ENCODE measurements around the gene PPP1R14D. TPM values are rescaled to one million over a fixed set of nuclear protein-coding genes. Genes with fewer than 3 reads are reported as not detected.
A peak's percentile ranks its signal among the peaks of the same experiment; 100 is the strongest.
"Not testable (repeated sequence)": the region's sequence is repeated elsewhere in the genome, so short reads cannot be mapped to it uniquely, and the experiment has no call there.

Gene PPP1R14D, protein sequence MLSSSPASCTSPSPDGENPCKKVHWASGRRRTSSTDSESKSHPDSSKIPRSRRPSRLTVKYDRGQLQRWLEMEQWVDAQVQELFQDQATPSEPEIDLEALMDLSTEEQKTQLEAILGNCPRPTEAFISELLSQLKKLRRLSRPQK
- total RNA-seq, result not detected

DNA sequence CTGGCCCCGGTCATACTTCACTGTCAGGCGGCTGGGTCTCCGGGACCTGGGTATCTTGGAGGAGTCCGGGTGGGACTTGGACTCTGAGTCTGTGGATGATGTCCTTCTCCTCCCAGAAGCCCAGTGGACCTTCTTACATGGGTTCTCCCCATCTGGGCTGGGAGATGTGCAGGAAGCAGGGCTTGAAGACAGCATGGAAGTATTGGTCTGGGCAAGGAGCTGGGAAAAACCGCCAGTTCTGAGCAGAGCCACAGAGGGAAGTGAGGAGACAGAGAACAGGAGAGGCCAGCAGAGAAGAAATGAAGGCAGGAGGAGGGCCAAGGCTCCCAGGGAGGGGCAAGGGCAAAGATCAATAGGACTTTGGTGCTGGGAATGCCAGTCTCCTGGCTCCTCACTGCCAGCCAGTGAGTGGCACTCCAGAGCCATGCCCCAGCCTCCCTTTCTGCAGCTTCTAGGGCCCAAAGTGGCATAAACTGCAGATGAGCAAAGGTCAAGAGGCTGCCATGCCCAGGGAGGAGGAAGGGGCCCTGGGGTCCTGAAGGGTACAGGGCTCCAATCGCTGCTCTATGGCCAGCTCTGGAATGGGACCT is at the start of gene PPP1R14D:
PPP1R14D (minus strand) TSS at position 262 of the 590 bp plus-strand sequence; CDS start at position 195, 67 bp downstream.
- Histone ChIP-seq H3K4me3 (no peak within 1 kb of the TSS), H3K27ac (no peak within 1 kb of the TSS), H3K4me1 (replicated peaks in 1 of 2) (no peaks in the 10 kb centered on the region)
- in situ Hi-C loops (cut with MboI; ENCODE audit: low pct_unique_long_range_greater_than_20kb in 2 of 9, low sequenced_read_pairs in 9 of 9, unreplicated experiment in 9 of 9), result no loop called here
- 80 to 96% (median 84%) methylated on average over 2 to 4 of the region's 6 CpGs; no CpG with 5 or more reads in 7 of the 10 experiments for WGBS, 10 experiments
- no peak for ATAC-seq (replicated peaks in 6 of 8)

DNA sequence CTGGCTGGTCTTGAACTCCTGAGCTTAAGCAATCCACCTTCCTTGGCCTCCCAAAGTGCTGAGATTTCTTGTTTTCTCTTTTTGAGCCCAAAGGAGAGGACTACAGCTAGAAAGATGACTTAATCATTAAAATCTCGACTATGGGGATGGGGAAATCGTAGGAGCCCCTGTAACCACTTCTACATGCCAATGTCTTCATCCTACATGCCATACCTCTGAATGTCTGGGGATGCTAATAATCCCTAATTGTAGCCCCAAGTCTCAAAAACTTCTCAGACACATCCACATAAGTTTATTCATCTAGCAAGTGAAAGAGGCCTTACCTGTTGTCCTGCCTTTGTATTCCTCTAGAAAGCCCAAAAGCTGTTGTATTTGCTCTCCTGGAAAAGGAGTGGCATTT is 49.2 kb upstream of the PPP1R14D start:
- Histone ChIP-seq H3K27ac (no peak overlapping the region), H3K4me3 (no peak overlapping the region), H3K4me1 (replicated peaks in 1 of 2) (no peaks in the 10 kb centered on the region)
- in situ Hi-C loops (cut with MboI; ENCODE audit: low pct_unique_long_range_greater_than_20kb in 2 of 9, low sequenced_read_pairs in 9 of 9, unreplicated experiment in 9 of 9), result no loop called here
- 33 to 82% (median 45%) methylated on average over 1 to 2 of the region's 2 CpGs; no CpG with 5 or more reads in 4 of the 10 experiments for WGBS, 10 experiments
- ATAC-seq (replicated peaks in 6 of 8), result no peak

DNA sequence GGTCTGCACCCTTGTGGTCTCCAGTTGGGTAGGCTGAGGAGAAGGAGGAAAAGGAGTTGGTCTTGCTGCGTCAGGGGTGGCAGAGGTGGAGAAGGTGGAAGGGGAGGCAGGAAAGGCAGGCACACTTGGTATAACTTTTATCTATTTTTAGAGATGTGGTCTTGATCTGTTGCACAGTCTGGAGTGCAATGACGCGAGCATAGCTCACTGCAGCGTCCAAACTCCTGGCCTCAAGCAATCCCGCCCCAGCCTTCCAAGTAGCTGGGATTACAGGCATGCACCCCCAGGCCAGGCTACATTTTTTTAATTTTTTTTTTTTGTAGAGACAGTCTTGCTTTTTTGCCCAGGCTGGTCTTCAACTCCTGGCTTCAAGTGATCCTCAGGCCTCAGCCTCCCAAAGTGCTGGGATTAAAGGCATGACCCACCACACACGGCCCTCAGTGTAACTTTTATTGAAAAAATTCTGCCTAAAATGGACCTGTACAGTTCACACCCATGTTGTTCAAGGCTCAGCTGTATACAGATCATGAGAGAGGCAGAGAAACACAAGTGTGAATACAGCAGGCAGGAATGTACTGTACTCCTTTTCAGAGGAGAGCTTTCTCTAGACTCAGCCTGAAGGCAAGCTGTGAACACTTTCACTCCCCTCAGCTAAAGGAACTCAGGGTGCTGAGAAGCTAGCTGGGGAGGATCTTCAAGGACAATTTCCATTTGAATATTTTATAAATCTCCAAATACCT is 47.7 kb upstream of the PPP1R14D start:
- Histone ChIP-seq H3K4me1 (replicated peaks in 1 of 2) (no peaks in the 10 kb centered on the region), H3K27ac (no peak overlapping the region), H3K4me3 (no peak overlapping the region)
- no peak for ATAC-seq (replicated peaks in 6 of 8)
- in situ Hi-C loops (cut with MboI; ENCODE audit: low pct_unique_long_range_greater_than_20kb in 2 of 9, low sequenced_read_pairs in 9 of 9, unreplicated experiment in 9 of 9), result no loop called here
- 57 to 100% (median 86%) methylated on average over 1 to 5 of the region's 6 CpGs; no CpG with 5 or more reads in 2 of the 10 experiments for WGBS, 10 experiments

DNA sequence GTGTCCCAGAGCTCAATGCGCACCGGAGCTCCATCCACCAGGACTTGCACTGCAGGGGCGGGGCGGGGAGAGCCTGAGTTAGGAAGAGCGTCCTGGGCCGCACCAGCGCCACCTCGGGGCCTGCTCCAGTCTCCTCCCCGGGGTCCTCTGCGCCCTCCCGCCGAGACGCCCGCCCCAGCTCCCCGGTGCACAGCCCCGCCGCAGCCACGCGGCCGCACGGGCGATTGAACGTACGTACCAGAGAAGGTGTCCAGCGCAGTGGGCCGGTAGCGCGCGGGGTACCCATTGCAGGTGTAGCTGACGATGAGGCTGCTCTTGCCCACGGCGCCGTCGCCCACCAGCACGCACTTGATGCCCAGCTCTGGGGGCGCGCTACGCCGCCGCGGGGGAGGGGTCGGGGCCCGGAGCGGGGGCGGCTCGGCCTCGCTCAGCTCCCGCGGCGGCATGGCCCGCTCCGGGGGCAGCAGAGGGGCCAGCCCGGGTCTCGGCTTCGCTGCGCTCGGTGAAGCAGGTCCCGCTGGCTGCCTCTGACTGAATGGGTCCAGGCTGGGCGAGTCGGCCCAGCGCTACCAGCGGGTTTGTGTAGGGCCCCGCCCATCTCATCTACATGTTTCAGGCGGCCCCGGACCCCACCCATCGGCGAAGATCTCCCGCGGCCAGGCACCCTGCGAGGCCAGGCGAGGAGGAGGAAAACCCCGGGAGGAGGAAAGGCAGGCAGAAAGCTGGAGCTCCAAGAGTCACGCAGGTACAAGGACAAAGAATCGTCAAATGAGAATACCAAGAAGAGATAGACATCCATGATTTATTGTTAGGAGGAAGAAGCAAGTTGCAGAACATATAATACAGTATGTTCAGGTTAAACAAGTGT is 45.4 kb upstream of the PPP1R14D start, which contains the start of gene RHOV:
RHOV (minus strand) TSS at position 541 of the 868 bp plus-strand sequence; CDS start at position 446, 95 bp downstream.
- WGBS, 10 experiments, result 0 to 3% (median 0%) methylated on average over 2 to 6 of the region's 74 CpGs; no CpG with 5 or more reads in 6 of the 10 experiments
- ATAC-seq (replicated peaks in 6 of 8), result peak; percentile 91 to 95 (median 94)
- in situ Hi-C loops (cut with MboI; ENCODE audit: low pct_unique_long_range_greater_than_20kb in 2 of 9, low sequenced_read_pairs in 9 of 9, unreplicated experiment in 9 of 9), result no loop called here
- peak within 1 kb of the TSS; percentile 42 to 57 (median 51) for H3K4me3 ChIP-seq
- no peak within 1 kb of the TSS for H3K27ac ChIP-seq
- no peaks in the 10 kb centered on the region for H3K4me1 ChIP-seq (replicated peaks in 1 of 2)

DNA sequence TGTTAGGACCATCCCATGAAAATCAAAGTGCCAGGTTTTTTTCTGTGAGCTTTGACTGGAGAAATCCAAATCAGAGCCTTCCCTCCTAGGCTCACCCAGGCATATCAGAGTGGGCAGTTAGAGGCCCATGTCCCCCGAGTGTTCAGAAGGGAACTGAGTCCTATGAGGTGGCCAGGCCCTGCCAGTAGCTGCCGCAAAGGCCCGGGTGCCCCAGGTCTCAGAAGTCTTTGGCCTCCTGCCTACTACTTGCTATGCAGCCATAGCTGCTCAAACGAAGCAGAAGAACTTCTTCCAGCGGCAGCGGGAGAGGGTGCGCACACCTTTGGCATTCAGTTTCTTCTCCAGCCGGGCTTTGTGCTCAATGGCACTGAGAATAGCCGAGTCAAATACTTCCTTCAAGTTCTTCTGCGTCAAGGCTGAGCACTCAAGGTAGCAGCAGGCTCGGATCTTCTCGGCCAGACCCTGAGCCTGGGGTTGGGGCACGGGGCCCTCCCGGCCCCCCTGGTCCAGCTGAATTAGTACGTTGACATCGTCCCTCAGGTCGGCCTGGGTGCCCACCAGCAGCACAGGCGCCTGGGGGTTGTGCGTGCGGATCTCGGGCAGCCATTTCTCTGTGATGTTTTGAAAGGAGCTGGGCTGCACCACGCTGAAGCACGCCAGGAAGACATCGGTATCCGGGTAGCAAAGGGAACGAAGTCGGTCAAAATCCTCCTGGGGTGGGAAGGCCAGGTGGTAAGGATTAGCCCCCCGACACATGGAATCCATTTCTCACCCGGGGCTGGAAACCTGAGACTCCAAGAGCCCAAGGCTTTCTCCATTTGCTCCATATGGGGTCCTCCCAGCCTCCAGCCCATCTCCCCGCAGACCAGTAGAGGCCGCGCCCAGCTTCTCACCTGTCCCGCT is 44.5 kb upstream of the PPP1R14D start:
- Histone ChIP-seq H3K27ac (no peak overlapping the region), H3K4me1 (replicated peaks in 1 of 2) (no peaks in the 10 kb centered on the region), H3K4me3 (peak overlapping the region; percentile 42 to 57 (median 51))
- in situ Hi-C loops (cut with MboI; ENCODE audit: low pct_unique_long_range_greater_than_20kb in 2 of 9, low sequenced_read_pairs in 9 of 9, unreplicated experiment in 9 of 9), result no loop called here
- no peak for ATAC-seq (replicated peaks in 6 of 8)
- WGBS, 10 experiments, result 10 to 94% (median 40%) methylated on average over 2 to 14 of the region's 33 CpGs; no CpG with 5 or more reads in 3 of the 10 experiments

DNA sequence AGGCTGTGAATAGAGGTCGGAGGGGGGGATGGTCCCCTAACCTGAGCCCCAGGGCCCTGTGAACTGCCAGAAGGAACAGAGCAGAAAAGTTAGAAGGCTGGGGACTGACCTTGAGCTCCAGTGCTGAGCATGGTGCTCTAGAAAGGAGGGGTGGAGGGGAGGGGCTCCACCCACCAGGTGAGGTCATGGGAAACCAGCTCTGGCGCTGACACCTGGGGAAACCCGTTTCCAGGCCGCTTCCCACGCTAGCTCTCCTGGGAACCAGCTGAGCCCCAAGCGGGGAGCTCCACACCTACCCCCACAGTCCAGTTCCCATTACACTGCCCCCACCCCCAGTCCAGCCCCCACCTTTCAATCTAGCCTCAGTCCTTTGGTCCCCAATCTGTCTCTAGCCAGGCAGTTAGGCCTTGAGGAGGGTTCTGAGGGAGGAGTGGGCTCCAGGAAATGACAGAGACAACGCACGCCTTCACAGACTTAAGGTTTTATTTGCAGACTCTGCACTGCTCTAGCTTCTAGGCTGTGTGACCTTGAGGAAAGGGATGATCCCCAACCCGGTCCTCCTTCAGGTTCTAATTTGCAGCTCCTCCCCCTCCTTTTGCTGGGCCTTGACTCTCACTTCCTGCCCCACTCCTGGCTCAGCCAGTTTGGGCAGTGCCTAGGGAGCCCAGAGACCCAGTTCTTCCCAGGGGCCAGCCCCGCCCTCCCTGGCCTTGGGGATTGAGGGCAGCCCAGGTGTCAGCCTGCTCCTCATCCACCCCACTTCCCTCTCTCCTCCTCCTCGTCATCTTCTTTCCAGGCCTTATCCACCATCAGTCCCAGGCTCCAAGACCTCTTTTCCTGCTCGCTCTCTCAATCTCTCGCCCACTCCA is 43.5 kb upstream of the PPP1R14D start:
- no peak overlapping the region for H3K4me3 ChIP-seq
- in situ Hi-C loops (cut with MboI; ENCODE audit: low pct_unique_long_range_greater_than_20kb in 2 of 9, low sequenced_read_pairs in 9 of 9, unreplicated experiment in 9 of 9), result no loop called here
- no peak for ATAC-seq (replicated peaks in 6 of 8)
- no peak overlapping the region for H3K27ac ChIP-seq
- no peaks in the 10 kb centered on the region for H3K4me1 ChIP-seq (replicated peaks in 1 of 2)
- 40 to 89% (median 80%) methylated on average over 1 to 4 of the region's 13 CpGs; no CpG with 5 or more reads in 3 of the 10 experiments for WGBS, 10 experiments

DNA sequence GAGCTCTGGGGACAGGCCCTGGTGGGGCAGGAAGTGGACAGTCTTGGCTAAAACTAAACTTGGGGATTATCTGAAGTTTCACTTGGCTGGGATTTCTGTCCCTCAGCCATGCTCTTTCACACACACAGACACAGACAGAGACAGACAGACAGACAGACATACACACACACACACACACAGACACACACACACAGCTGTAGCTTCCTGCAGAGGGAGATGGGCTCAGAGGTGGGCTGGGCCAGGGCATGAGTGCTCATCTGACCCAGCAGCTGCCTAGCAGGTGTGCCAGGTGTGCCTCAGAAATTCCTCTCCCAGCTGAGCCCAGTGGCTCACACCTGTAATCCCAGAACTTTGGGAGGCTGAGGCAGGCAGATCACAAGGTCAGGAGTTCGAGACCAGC is 42.2 kb upstream of the PPP1R14D start:
- in situ Hi-C loops (cut with MboI; ENCODE audit: low pct_unique_long_range_greater_than_20kb in 2 of 9, low sequenced_read_pairs in 9 of 9, unreplicated experiment in 9 of 9), result no loop called here
- no peak for ATAC-seq (replicated peaks in 6 of 8)
- no peaks in the 10 kb centered on the region for H3K4me1 ChIP-seq (replicated peaks in 1 of 2)
- no peak overlapping the region for H3K4me3 ChIP-seq
- WGBS, 10 experiments, result no CpG with 5 or more reads among the region's 1 CpG
- H3K27ac ChIP-seq, result no peak overlapping the region

DNA sequence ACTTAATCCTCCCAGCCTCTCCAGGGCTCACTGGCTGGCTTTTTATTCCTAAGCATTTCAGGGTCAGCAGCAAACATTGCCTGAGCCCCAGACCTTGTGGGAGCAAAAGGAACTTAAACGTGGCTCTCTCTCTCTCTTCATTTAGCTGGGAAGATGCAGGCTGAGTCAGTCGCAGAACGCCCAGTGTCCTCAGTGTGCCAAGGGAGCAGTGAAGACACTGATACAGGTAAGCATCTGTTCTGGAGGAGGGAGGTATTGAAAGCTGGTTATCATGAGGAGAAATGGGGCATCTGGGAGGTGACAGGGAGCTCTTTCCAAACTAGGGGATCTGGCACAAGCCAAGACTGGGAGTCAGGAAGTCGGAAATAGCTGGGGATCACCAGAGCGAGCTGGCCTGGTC is 41.2 kb upstream of the PPP1R14D start:
- WGBS, 10 experiments, result 20 to 75% (median 62%) methylated on average over 1 to 5 of the region's 5 CpGs; no CpG with 5 or more reads in 2 of the 10 experiments
- Histone ChIP-seq H3K27ac (no peak overlapping the region), H3K4me1 (replicated peaks in 1 of 2) (no peaks in the 10 kb centered on the region), H3K4me3 (no peak overlapping the region)
- in situ Hi-C loops (cut with MboI; ENCODE audit: low pct_unique_long_range_greater_than_20kb in 2 of 9, low sequenced_read_pairs in 9 of 9, unreplicated experiment in 9 of 9), result no loop called here
- ATAC-seq (replicated peaks in 6 of 8), result no peak

DNA sequence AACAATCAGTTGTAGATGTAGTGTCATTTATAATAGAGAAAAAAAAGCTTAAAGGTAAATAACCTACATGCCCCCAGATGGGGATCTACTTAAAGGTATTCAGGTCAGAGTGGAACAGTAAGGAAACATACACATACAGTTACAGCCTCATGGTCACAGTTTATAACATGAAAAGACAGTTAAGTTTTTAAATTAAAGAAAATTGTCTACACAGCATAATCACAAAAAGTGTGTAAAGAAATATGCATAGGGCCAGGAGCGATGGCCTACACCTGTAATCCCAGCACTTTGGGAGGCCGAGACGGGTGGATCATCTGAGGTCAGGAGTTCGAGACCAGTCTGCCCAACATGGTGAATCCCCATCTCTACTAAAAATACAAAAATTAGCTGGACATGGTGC is 38.7 kb upstream of the PPP1R14D start:
- no peaks in the 10 kb centered on the region for H3K4me1 ChIP-seq (replicated peaks in 1 of 2)
- no peak for ATAC-seq (replicated peaks in 6 of 8)
- WGBS, 10 experiments, result 50 to 100% (median 83%) methylated on average over 1 to 3 of the region's 4 CpGs; no CpG with 5 or more reads in 3 of the 10 experiments
- H3K27ac ChIP-seq, result no peak overlapping the region
- H3K4me3 ChIP-seq, result no peak overlapping the region
- in situ Hi-C loops (cut with MboI; ENCODE audit: low pct_unique_long_range_greater_than_20kb in 2 of 9, low sequenced_read_pairs in 9 of 9, unreplicated experiment in 9 of 9), result no loop called here

DNA sequence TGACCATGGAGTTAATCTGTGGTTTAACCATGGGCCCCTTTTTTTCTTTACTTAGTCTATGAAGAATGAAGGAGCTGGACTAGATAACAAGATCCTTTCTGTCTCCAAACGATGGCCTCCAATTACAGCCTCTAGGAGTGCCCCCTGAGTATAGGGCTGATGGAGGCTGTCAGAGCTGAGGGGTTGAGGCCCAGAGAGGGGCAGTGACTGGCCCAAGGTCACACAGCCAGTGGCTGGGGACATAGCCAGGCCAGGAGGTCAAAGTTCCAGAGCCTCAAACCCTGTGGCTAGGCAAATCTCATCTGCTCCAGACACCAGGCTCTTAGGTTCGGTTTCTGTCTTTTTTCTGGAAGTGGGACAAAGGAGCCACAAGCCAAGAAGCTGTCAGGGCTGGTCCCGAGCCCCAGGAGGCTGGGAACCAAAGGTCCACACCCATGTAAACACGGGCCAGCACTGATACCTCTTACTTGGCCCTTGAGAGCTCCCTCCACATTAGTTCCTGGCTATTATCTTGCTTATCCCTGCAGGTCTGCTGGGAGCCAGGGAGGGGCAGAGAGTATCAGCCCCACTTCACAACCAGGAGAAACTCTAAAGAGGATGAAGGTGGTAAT is 35.3 kb upstream of the PPP1R14D start:
- 0 to 63% (median 24%) methylated on average over 1 to 4 of the region's 4 CpGs; no CpG with 5 or more reads in 6 of the 10 experiments for WGBS, 10 experiments
- H3K4me1 ChIP-seq (replicated peaks in 1 of 2), result no peaks in the 10 kb centered on the region
- peak in 2 of 8 experiments; percentile 9 to 11 for ATAC-seq (replicated peaks in 6 of 8)
- H3K27ac ChIP-seq, result no peak overlapping the region
- no peak overlapping the region for H3K4me3 ChIP-seq
- in situ Hi-C loops (cut with MboI; ENCODE audit: low pct_unique_long_range_greater_than_20kb in 2 of 9, low sequenced_read_pairs in 9 of 9, unreplicated experiment in 9 of 9), result no loop called here

DNA sequence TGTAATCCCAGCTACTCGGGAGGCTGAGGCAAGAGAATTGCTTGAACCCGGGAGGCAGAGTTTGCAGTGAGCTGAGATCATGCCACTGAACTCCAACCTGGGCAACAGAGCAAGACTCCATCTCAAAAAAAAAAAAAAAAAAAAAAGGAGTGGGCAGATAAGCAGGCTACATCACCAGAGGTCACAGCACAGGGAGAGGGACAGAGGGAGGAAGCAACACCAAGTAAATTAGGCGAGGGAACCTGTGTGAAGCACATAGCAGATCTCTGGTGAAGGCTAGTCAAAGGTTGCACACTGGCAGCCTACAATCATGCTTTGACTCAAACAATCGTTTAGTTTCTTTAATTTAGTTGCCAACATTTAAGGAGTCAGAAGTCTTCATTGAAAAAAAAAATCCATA is 32.6 kb upstream of the PPP1R14D start:
- H3K27ac ChIP-seq; in situ Hi-C loops (cut with MboI; ENCODE audit: low pct_unique_long_range_greater_than_20kb in 2 of 9, low sequenced_read_pairs in 9 of 9, unreplicated experiment in 9 of 9); ATAC-seq (replicated peaks in 6 of 8); H3K4me1 ChIP-seq (replicated peaks in 1 of 2); H3K4me3 ChIP-seq: not testable (repeated sequence)
- 0 to 90% (median 50%) methylated on average over 1 to 4 of the region's 4 CpGs; no CpG with 5 or more reads in 2 of the 10 experiments for WGBS, 10 experiments

Measured in motor neuron (in vitro differentiated cells).